Testis (tissue), 2 donors: ENCODE measurements around the gene GPHN.

Experiments
- POLR2A ChIP-seq: fragments of 450-650 bp; IDR thresholded peaks from one replicate; pipeline ENCODE4 v1.6.1; 2017; ENCODE audit warnings: antibody characterized with exemption, mild to moderate bottlenecking, moderate library complexity
- TF ChIP-seq, protein P1 (sequence below), 3 experiments: fragments of 450-650 bp in 2 of 3; fragments of 200-600 bp in 1 of 3; sonication (generic) in 1 of 3; IDR thresholded peaks; one replicate each; pipeline ENCODE4 v1.5.1; 2016 to 2019; ENCODE audit warnings: antibody characterized with exemption in 3 of 3, mild to moderate bottlenecking in 2 of 3, moderate library complexity in 1 of 3

GRCh38 chr14:67071506-67071905, 563.6 kb downstream of the GPHN start:
- TF ChIP-seq, protein P1, sequence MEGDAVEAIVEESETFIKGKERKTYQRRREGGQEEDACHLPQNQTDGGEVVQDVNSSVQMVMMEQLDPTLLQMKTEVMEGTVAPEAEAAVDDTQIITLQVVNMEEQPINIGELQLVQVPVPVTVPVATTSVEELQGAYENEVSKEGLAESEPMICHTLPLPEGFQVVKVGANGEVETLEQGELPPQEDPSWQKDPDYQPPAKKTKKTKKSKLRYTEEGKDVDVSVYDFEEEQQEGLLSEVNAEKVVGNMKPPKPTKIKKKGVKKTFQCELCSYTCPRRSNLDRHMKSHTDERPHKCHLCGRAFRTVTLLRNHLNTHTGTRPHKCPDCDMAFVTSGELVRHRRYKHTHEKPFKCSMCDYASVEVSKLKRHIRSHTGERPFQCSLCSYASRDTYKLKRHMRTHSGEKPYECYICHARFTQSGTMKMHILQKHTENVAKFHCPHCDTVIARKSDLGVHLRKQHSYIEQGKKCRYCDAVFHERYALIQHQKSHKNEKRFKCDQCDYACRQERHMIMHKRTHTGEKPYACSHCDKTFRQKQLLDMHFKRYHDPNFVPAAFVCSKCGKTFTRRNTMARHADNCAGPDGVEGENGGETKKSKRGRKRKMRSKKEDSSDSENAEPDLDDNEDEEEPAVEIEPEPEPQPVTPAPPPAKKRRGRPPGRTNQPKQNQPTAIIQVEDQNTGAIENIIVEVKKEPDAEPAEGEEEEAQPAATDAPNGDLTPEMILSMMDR (IDR thresholded peaks at IDR 0.05) = no peak
- no peak for TF ChIP-seq POLR2A
